ENCODE measurements around the gene CCRL2.

CCRL2 gene

DNA sequence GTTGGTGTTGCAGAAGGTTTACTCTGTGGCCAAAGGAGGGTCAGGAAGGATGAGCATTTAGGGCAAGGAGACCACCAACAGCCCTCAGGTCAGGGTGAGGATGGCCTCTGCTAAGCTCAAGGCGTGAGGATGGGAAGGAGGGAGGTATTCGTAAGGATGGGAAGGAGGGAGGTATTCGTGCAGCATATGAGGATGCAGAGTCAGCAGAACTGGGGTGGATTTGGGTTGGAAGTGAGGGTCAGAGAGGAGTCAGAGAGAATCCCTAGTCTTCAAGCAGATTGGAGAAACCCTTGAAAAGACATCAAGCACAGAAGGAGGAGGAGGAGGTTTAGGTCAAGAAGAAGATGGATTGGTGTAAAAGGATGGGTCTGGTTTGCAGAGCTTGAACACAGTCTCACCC is 32.3 kb upstream of the CCRL2 start:
- no CpG with 5 or more reads among the region's 3 CpGs for WGBS, 2 donors (ENCODE audit: extremely low coverage in 2 of 2, insufficient read length in 2 of 2, insufficient replicate concordance in 1 of 2)
- no peak overlapping the region for H3K18ac ChIP-seq (ENCODE audit: low read length)
- no peak overlapping the region for H3K4me3 ChIP-seq (ENCODE audit: low read length in 2 of 2)

GRCh38 chr3:46375218-46375617 is 31.8 kb upstream of the CCRL2 start:
- Histone ChIP-seq H3K27ac (replicated peaks; ENCODE audit: low read length) (no peak overlapping the region), H2AFZ (ENCODE audit: low read length) (no peak overlapping the region), H2BK5ac (ENCODE audit: low read length) (no peak overlapping the region), H3K14ac (ENCODE audit: low read length) (no peak overlapping the region), H2BK120ac (ENCODE audit: low read depth, low read length) (no peak overlapping the region), H3K4me1 (ENCODE audit: control insufficient read depth in 2 of 2, insufficient read depth in 1 of 2, low read depth in 1 of 2, low read length in 2 of 2) (no peaks in the 10 kb centered on the region), H3K79me1 (ENCODE audit: low read depth, low read length) (no peaks in the 10 kb centered on the region), H3K18ac (ENCODE audit: low read length) (no peak overlapping the region), H3K27me3 (ENCODE audit: control insufficient read depth in 3 of 3, insufficient read depth in 3 of 3, low read depth in 1 of 3, low read length in 3 of 3) (peaks cover 0 to 4% (median 0%) of the 10 kb centered on the region in 3 experiments), H3K36me3 (replicated peaks in 1 of 2; ENCODE audit: control insufficient read depth in 2 of 2, insufficient read depth in 2 of 2, low read length in 2 of 2) (no peaks in the 10 kb centered on the region), H3K4me2 (ENCODE audit: insufficient read depth, low read length, poor library complexity, severe bottlenecking) (no peak overlapping the region), H4K91ac (ENCODE audit: low read depth, low read length, poor library complexity) (no peak overlapping the region), H3K9ac (ENCODE audit: low read depth, low read length, poor library complexity) (no peak overlapping the region), H2BK15ac (ENCODE audit: low read length) (no peak overlapping the region), H2AK5ac (ENCODE audit: low read depth, low read length) (no peak overlapping the region), H3K4ac (ENCODE audit: low read length) (no peak overlapping the region), H3K4me3 (ENCODE audit: low read length in 2 of 2) (no peak overlapping the region), H4K8ac (ENCODE audit: low read depth, low read length) (no peak overlapping the region), H3K9me3 (replicated peaks in 1 of 2; ENCODE audit: control insufficient read depth in 2 of 2, insufficient read depth in 1 of 2, low read depth in 1 of 2, low read length in 2 of 2) (no peaks in the 10 kb centered on the region), H3K23ac (ENCODE audit: low read depth, low read length, poor library complexity) (no peak overlapping the region), H2BK12ac (ENCODE audit: low read length) (no peak overlapping the region)
- WGBS, 2 donors (ENCODE audit: extremely low coverage in 2 of 2, insufficient read length in 2 of 2, insufficient replicate concordance in 1 of 2), result no CpG with 5 or more reads among the region's 2 CpGs
- no peak for DNase-seq (ENCODE audit: low spot score)

More for the DNA sequence above, 32.3 kb upstream of the CCRL2 start:
- Histone ChIP-seq H2BK15ac (ENCODE audit: low read length) (no peak overlapping the region), H3K4me2 (ENCODE audit: insufficient read depth, low read length, poor library complexity, severe bottlenecking) (no peak overlapping the region), H3K36me3 (replicated peaks in 1 of 2; ENCODE audit: control insufficient read depth in 2 of 2, insufficient read depth in 2 of 2, low read length in 2 of 2) (no peaks in the 10 kb centered on the region), H2BK5ac (ENCODE audit: low read length) (no peak overlapping the region), H2BK120ac (ENCODE audit: low read depth, low read length) (no peak overlapping the region), H4K91ac (ENCODE audit: low read depth, low read length, poor library complexity) (no peak overlapping the region), H2AFZ (ENCODE audit: low read length) (no peak overlapping the region), H3K9me3 (replicated peaks in 1 of 2; ENCODE audit: control insufficient read depth in 2 of 2, insufficient read depth in 1 of 2, low read depth in 1 of 2, low read length in 2 of 2) (no peaks in the 10 kb centered on the region), H3K79me1 (ENCODE audit: low read depth, low read length) (no peaks in the 10 kb centered on the region), H3K14ac (ENCODE audit: low read length) (no peak overlapping the region), H3K27me3 (ENCODE audit: control insufficient read depth in 3 of 3, insufficient read depth in 3 of 3, low read depth in 1 of 3, low read length in 3 of 3) (peaks cover 0 to 4% (median 0%) of the 10 kb centered on the region in 3 experiments), H3K9ac (ENCODE audit: low read depth, low read length, poor library complexity) (peak overlapping the region; percentile 51), H3K27ac (replicated peaks; ENCODE audit: low read length) (no peak overlapping the region), H4K8ac (ENCODE audit: low read depth, low read length) (no peak overlapping the region), H2AK5ac (ENCODE audit: low read depth, low read length) (no peak overlapping the region), H3K4ac (ENCODE audit: low read length) (no peak overlapping the region), H3K23ac (ENCODE audit: low read depth, low read length, poor library complexity) (no peak overlapping the region), H3K4me1 (ENCODE audit: control insufficient read depth in 2 of 2, insufficient read depth in 1 of 2, low read depth in 1 of 2, low read length in 2 of 2) (no peaks in the 10 kb centered on the region), H2BK12ac (ENCODE audit: low read length) (no peak overlapping the region)
- no peak for DNase-seq (ENCODE audit: low spot score)

DNA sequence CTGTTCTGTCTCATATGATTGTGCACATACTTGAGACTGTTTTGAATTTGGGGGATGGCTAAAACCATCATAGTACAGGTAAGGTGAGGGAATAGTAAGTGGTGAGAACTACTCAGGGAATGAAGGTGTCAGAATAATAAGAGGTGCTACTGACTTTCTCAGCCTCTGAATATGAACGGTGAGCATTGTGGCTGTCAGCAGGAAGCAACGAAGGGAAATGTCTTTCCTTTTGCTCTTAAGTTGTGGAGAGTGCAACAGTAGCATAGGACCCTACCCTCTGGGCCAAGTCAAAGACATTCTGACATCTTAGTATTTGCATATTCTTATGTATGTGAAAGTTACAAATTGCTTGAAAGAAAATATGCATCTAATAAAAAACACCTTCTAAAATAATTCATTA is 31.2 kb upstream of the CCRL2 start:
- Histone ChIP-seq H3K23ac (ENCODE audit: low read depth, low read length, poor library complexity) (no peak overlapping the region), H2BK120ac (ENCODE audit: low read depth, low read length) (no peak overlapping the region), H4K8ac (ENCODE audit: low read depth, low read length) (no peak overlapping the region), H3K27ac (replicated peaks; ENCODE audit: low read length) (no peak overlapping the region), H3K18ac (ENCODE audit: low read length) (no peak overlapping the region), H2AK5ac (ENCODE audit: low read depth, low read length) (no peak overlapping the region), H4K91ac (ENCODE audit: low read depth, low read length, poor library complexity) (no peak overlapping the region), H2AFZ (ENCODE audit: low read length) (no peak overlapping the region), H3K9ac (ENCODE audit: low read depth, low read length, poor library complexity) (no peak overlapping the region), H3K79me1 (ENCODE audit: low read depth, low read length) (no peaks in the 10 kb centered on the region), H2BK12ac (ENCODE audit: low read length) (no peak overlapping the region), H3K36me3 (replicated peaks in 1 of 2; ENCODE audit: control insufficient read depth in 2 of 2, insufficient read depth in 2 of 2, low read length in 2 of 2) (no peaks in the 10 kb centered on the region), H2BK5ac (ENCODE audit: low read length) (no peak overlapping the region), H3K4me1 (ENCODE audit: control insufficient read depth in 2 of 2, insufficient read depth in 1 of 2, low read depth in 1 of 2, low read length in 2 of 2) (no peaks in the 10 kb centered on the region), H3K4me3 (ENCODE audit: low read length in 2 of 2) (no peak overlapping the region), H3K27me3 (ENCODE audit: control insufficient read depth in 3 of 3, insufficient read depth in 3 of 3, low read depth in 1 of 3, low read length in 3 of 3) (peaks cover 0 to 3% (median 0%) of the 10 kb centered on the region in 3 experiments), H3K9me3 (replicated peaks in 1 of 2; ENCODE audit: control insufficient read depth in 2 of 2, insufficient read depth in 1 of 2, low read depth in 1 of 2, low read length in 2 of 2) (no peaks in the 10 kb centered on the region), H2BK15ac (ENCODE audit: low read length) (no peak overlapping the region), H3K4me2 (ENCODE audit: insufficient read depth, low read length, poor library complexity, severe bottlenecking) (no peak overlapping the region), H3K14ac (ENCODE audit: low read length) (no peak overlapping the region), H3K4ac (ENCODE audit: low read length) (no peak overlapping the region)
- no peak for DNase-seq (ENCODE audit: low spot score)
- WGBS, 2 donors (ENCODE audit: extremely low coverage in 2 of 2, insufficient read length in 2 of 2, insufficient replicate concordance in 1 of 2), result no CpG with 5 or more reads among the region's 2 CpGs

GRCh38 chr3:46378426-46378942 is 28.6 kb upstream of the CCRL2 start:
- WGBS, 2 donors (ENCODE audit: extremely low coverage in 2 of 2, insufficient read length in 2 of 2, insufficient replicate concordance in 1 of 2), result no CpG with 5 or more reads among the region's 8 CpGs
- H3K23ac ChIP-seq (ENCODE audit: low read depth, low read length, poor library complexity), result no peak overlapping the region

More at GRCh38 chr3:46378426-46378942, 28.6 kb upstream of the CCRL2 start:
- no peak overlapping the region for H3K27ac ChIP-seq (replicated peaks; ENCODE audit: low read length)
- H2BK15ac ChIP-seq (ENCODE audit: low read length), result no peak overlapping the region
- peak; percentile 39 for DNase-seq (ENCODE audit: low spot score)
- no peak overlapping the region for H3K18ac ChIP-seq (ENCODE audit: low read length)
- no peak overlapping the region for H3K4me2 ChIP-seq (ENCODE audit: insufficient read depth, low read length, poor library complexity, severe bottlenecking)
- no peak overlapping the region for H2BK12ac ChIP-seq (ENCODE audit: low read length)
- H3K9me3 ChIP-seq (replicated peaks in 1 of 2; ENCODE audit: control insufficient read depth in 2 of 2, insufficient read depth in 1 of 2, low read depth in 1 of 2, low read length in 2 of 2), result no peaks in the 10 kb centered on the region
- no peaks in the 10 kb centered on the region for H3K36me3 ChIP-seq (replicated peaks in 1 of 2; ENCODE audit: control insufficient read depth in 2 of 2, insufficient read depth in 2 of 2, low read length in 2 of 2)
- H3K79me1 ChIP-seq (ENCODE audit: low read depth, low read length), result no peaks in the 10 kb centered on the region
- no peak overlapping the region for H4K8ac ChIP-seq (ENCODE audit: low read depth, low read length)
- no peak overlapping the region for H4K91ac ChIP-seq (ENCODE audit: low read depth, low read length, poor library complexity)
- H3K4ac ChIP-seq (ENCODE audit: low read length), result no peak overlapping the region
- no peaks in the 10 kb centered on the region for H3K4me1 ChIP-seq (ENCODE audit: control insufficient read depth in 2 of 2, insufficient read depth in 1 of 2, low read depth in 1 of 2, low read length in 2 of 2)
- no peak overlapping the region for H3K4me3 ChIP-seq (ENCODE audit: low read length in 2 of 2)
- H3K27me3 ChIP-seq (ENCODE audit: control insufficient read depth in 3 of 3, insufficient read depth in 3 of 3, low read depth in 1 of 3, low read length in 3 of 3), result no peaks in the 10 kb centered on the region
- no peak overlapping the region for H2AFZ ChIP-seq (ENCODE audit: low read length)
- H2AK5ac ChIP-seq (ENCODE audit: low read depth, low read length), result no peak overlapping the region
- H3K14ac ChIP-seq (ENCODE audit: low read length), result no peak overlapping the region
- H2BK120ac ChIP-seq (ENCODE audit: low read depth, low read length), result no peak overlapping the region
- H3K9ac ChIP-seq (ENCODE audit: low read depth, low read length, poor library complexity), result no peak overlapping the region
- H2BK5ac ChIP-seq (ENCODE audit: low read length), result no peak overlapping the region
